Tibial artery (tissue), 4 donors: ENCODE data around the gene HNRNPR.
A peak's percentile ranks its signal among the peaks of the same experiment; 100 is the strongest.
"Not testable (repeated sequence)": the region's sequence is repeated elsewhere in the genome, so short reads cannot be mapped to it uniquely, and the experiment has no call there.

ENCODE experiments used
- DNase-seq, 2 donors: peaks; one replicate each; pipeline ENCODE4 v3.0.0-alpha.2; 2019
- H3K27ac ChIP-seq, 2 donors: fragments of 200-600 bp; sonication (generic) in 1 of 2; 1 replicate in 1 of 2; 2 replicates in 1 of 2; pipeline ENCODE4 v1.5.1; 2018 to 2019; ENCODE audit warnings: mild to moderate bottlenecking in 1 of 2
- H3K27me3 ChIP-seq, 2 donors: fragments of 200-600 bp; sonication (generic) in 1 of 2; one replicate each; pipeline versions ENCODE4 v1.5.1 to v1.6.0; 2016 to 2019
- H3K36me3 ChIP-seq, 3 donors: fragments of 200-600 bp; sonication (generic) in 2 of 3; one replicate each; pipeline ENCODE4 v1.5.1; 2016 to 2019; ENCODE audit warnings: mild to moderate bottlenecking in 2 of 3
- H3K4me1 ChIP-seq, 4 donors: fragments of 200-600 bp; sonication (generic) in 2 of 4; 1 replicate in 3 of 4; 2 replicates in 1 of 4; pipeline ENCODE4 v1.5.1; 2016 to 2019
- H3K4me3 ChIP-seq, 2 donors: fragments of 200-600 bp; sonication (generic) in 1 of 2; 1 replicate in 1 of 2; 2 replicates in 1 of 2; pipeline ENCODE4 v1.5.1; 2018 to 2019; ENCODE audit warnings: mild to moderate bottlenecking in 2 of 2
- H3K9me3 ChIP-seq, 3 donors: fragments of 200-600 bp; sonication (generic) in 1 of 3; one replicate each; pipeline ENCODE4 v1.5.1; 2016 to 2019
- CTCF ChIP-seq, 2 experiments: fragments of 200-600 bp in 1 of 2; fragments of 450-650 bp in 1 of 2; IDR thresholded peaks; one replicate each; pipeline ENCODE4 v1.5.1; 2017 to 2019; ENCODE audit warnings: antibody characterized with exemption in 2 of 2, mild to moderate bottlenecking in 1 of 2, moderate library complexity in 1 of 2
- intact Hi-C: fragments of 100-400 bp; cut with DNase I; formaldehyde crosslinking; loops from one replicate; pipeline ENCODE4 v1.15.0; 2023; ENCODE audit warnings: low total_unique reads

Gene HNRNPR

GRCh38 chr1:23376890-23377811 lies 33.1 kb upstream of the HNRNPR start:
- peaks cover 0 to 13% (median 5%) of the 10 kb centered on the region in 4 donors for H3K4me1 ChIP-seq
- DNase-seq = peak in 1 of 2 donors; percentile 76
- H3K4me3 ChIP-seq = no peak overlapping the region
- H3K9me3 ChIP-seq = no peaks in the 10 kb centered on the region
- TF ChIP-seq CTCF (IDR thresholded peaks at IDR 0.05) = no peak
- peaks cover 6 to 19% (median 8%) of the 10 kb centered on the region in 3 donors for H3K36me3 ChIP-seq
- no peaks in the 10 kb centered on the region for H3K27me3 ChIP-seq
- H3K27ac ChIP-seq = peak overlapping the region; percentile 40 to 47
- intact Hi-C loops = no loop called here

GRCh38 chr1:23374079-23374735 lies 30.1 kb upstream of the HNRNPR start:
- H3K27ac ChIP-seq, H3K27me3 ChIP-seq, intact Hi-C loops, H3K9me3 ChIP-seq, H3K4me3 ChIP-seq, DNase-seq, H3K36me3 ChIP-seq: not testable (repeated sequence)
- H3K4me1 ChIP-seq = peaks cover 0 to 39% (median 28%) of the 10 kb centered on the region in 4 donors

- H3K4me1 ChIP-seq = peaks cover 0 to 41% (median 30%) of the 10 kb centered on the region in 4 donors
These were observed 28.1 kb upstream of the HNRNPR start for GRCh38 chr1:23371987-23372880.

GRCh38 chr1:23370709-23371584 lies 26.9 kb upstream of the HNRNPR start:
- no peak for DNase-seq
- H3K36me3 ChIP-seq = peaks cover under 1 to 8% (median 8%) of the 10 kb centered on the region in 3 donors
- no peaks in the 10 kb centered on the region for H3K9me3 ChIP-seq
- H3K27ac ChIP-seq = peak overlapping the region; percentile 98 to 99
- TF ChIP-seq CTCF (IDR thresholded peaks at IDR 0.05) = no peak
- H3K4me3 ChIP-seq = no peak overlapping the region
- H3K4me1 ChIP-seq = peaks cover 0 to 47% (median 38%) of the 10 kb centered on the region in 4 donors
- intact Hi-C loops = no loop called here
- no peaks in the 10 kb centered on the region for H3K27me3 ChIP-seq

More at GRCh38 chr1:23371987-23372880, 28.1 kb upstream of the HNRNPR start:
- TF ChIP-seq CTCF (IDR thresholded peaks at IDR 0.05) = no peak
- Histone ChIP-seq H3K27ac (no peak overlapping the region), H3K36me3 (no peaks in the 10 kb centered on the region), H3K9me3 (no peaks in the 10 kb centered on the region), H3K27me3 (no peaks in the 10 kb centered on the region), H3K4me3 (no peak overlapping the region)
- DNase-seq = no peak
- intact Hi-C loops = no loop called here

- intact Hi-C loops = no loop called here
These were observed 26.2 kb upstream of the HNRNPR start for GRCh38 chr1:23370330-23370708.

More at GRCh38 chr1:23370330-23370708, 26.2 kb upstream of the HNRNPR start:
- peaks cover 7 to 14% (median 12%) of the 10 kb centered on the region in 3 donors for H3K36me3 ChIP-seq
- no peak for TF ChIP-seq CTCF (IDR thresholded peaks at IDR 0.05)
- peaks cover 0 to 3% (median 0%) of the 10 kb centered on the region in 3 donors for H3K9me3 ChIP-seq
- H3K4me1 ChIP-seq = peaks cover 0 to 47% (median 39%) of the 10 kb centered on the region in 4 donors
- no peak for DNase-seq
- H3K27ac ChIP-seq = peak overlapping the region; percentile 98 to 99
- H3K27me3 ChIP-seq = no peaks in the 10 kb centered on the region
- H3K4me3 ChIP-seq = peak overlapping the region in 1 of 2 donors; percentile 95
